Hematopoietic multipotent progenitor cell treated with erythropoietin and hydrocortisone succinate and interleukin-3 and kit ligand, for 15 days (in vitro differentiated cells): ENCODE results near the gene TMEM50A.
"Not testable (repeated sequence)": the region's sequence is repeated elsewhere in the genome, so short reads cannot be mapped to it uniquely, and the experiment has no call there.

ENCODE experiments used
- DNase-seq: peaks from one replicate; pipeline ENCODE4 v3.0.0-alpha.2; 2015; ENCODE audit warnings: low spot score

The TMEM50A gene

GRCh38 chr1:25338188-25338981, at the start of gene TMEM50A:
Gene TMEM50A, plus strand, starts transcription at chr1:25338334. Its CDS starts 2,153 bp downstream, at chr1:25340487.
- DNase-seq, result peak; percentile 82

GRCh38 chr1:25288573-25289101, 49.5 kb upstream of the TMEM50A start:
- not testable (repeated sequence) for DNase-seq

- not testable (repeated sequence) for DNase-seq
Observed at GRCh38 chr1:25290043-25290442, 48.1 kb upstream of the TMEM50A start.

- DNase-seq, result not testable (repeated sequence)
Observed at GRCh38 chr1:25293426-25293825, 44.7 kb upstream of the TMEM50A start.

- DNase-seq, result not testable (repeated sequence)
Observed at GRCh38 chr1:25294889-25295826, 43.0 kb upstream of the TMEM50A start.

- not testable (repeated sequence) for DNase-seq
Observed at GRCh38 chr1:25296501-25296900, 41.6 kb upstream of the TMEM50A start.

- not testable (repeated sequence) for DNase-seq
Observed at GRCh38 chr1:25300729-25301128, 37.4 kb upstream of the TMEM50A start.

- not testable (repeated sequence) for DNase-seq
Observed at GRCh38 chr1:25302330-25302729, 35.8 kb upstream of the TMEM50A start.

- DNase-seq, result not testable (repeated sequence)
Observed at GRCh38 chr1:25304936-25305335, 33.2 kb upstream of the TMEM50A start.

- DNase-seq, result not testable (repeated sequence)
Observed at GRCh38 chr1:25308168-25308567, 30.0 kb upstream of the TMEM50A start.

GRCh38 chr1:25309085-25309484, 29.0 kb upstream of the TMEM50A start:
- not testable (repeated sequence) for DNase-seq

GRCh38 chr1:25309486-25309885, 28.6 kb upstream of the TMEM50A start:
- not testable (repeated sequence) for DNase-seq

- not testable (repeated sequence) for DNase-seq
Observed at GRCh38 chr1:25312806-25313470, 25.2 kb upstream of the TMEM50A start.

GRCh38 chr1:25320314-25320938, 17.7 kb upstream of the TMEM50A start:
- peak; percentile 52 for DNase-seq

GRCh38 chr1:25322127-25322526, 16.0 kb upstream of the TMEM50A start:
- not testable (repeated sequence) for DNase-seq

GRCh38 chr1:25324407-25324806, 13.7 kb upstream of the TMEM50A start:
- DNase-seq, result not testable (repeated sequence)

- not testable (repeated sequence) for DNase-seq
Observed at GRCh38 chr1:25327864-25328790, 10.0 kb upstream of the TMEM50A start.

- not testable (repeated sequence) for DNase-seq
Observed at GRCh38 chr1:25328791-25329185, 9.3 kb upstream of the TMEM50A start.

GRCh38 chr1:25329336-25329735, 8.8 kb upstream of the TMEM50A start:
- not testable (repeated sequence) for DNase-seq

- not testable (repeated sequence) for DNase-seq
Observed at GRCh38 chr1:25329950-25330349, 8.2 kb upstream of the TMEM50A start.
